ENCODE results near the gene PWWP2A. TPM values are rescaled to one million over a fixed set of nuclear protein-coding genes. Genes with fewer than 3 reads are reported as not detected.

The PWWP2A gene
- total and polyA plus RNA-seq, 2 of the 8 experiments (the other 6 are each of a cell fraction or from before 2014, with no cell fraction given), result 18.5 to 63.0 TPM

DNA sequence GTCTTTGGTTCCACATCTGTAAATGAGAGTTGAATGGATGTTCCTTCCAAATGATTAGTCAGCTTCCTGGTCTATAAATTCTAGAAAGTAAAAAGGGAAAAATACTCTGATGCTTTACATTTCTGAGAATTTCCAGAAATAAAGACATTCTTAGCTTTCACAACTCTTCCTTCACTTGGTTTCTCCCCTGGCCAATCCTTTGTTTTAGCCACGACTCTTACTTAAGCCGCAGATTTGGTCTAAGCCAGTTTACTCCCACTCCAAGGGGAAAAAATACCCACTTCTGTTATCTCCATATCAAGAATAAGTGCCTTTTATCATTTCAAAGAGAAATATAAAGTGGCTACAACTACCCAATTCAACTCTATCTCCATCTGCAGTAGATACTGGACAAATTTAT lies 29.7 kb downstream of the PWWP2A start:
- no peak overlapping the region for H3K4me2 ChIP-seq (ENCODE audit: insufficient read depth in 1 of 2, low read depth in 2 of 2, low read length in 2 of 2)
- H3K23ac ChIP-seq (ENCODE audit: insufficient read length), result no peak overlapping the region
- no peak overlapping the region for H3K4me3 ChIP-seq (ENCODE audit: extremely low read depth in 1 of 4, insufficient read depth in 2 of 4, low read depth in 3 of 4, low read length in 4 of 4)
- H2BK5ac ChIP-seq (ENCODE audit: low read depth, low read length), result no peak overlapping the region
- peaks cover 11 to 36% (median 20%) of the 10 kb centered on the region in 4 experiments for H3K36me3 ChIP-seq (ENCODE audit: control insufficient read depth in 2 of 4, insufficient read depth in 4 of 4, low read length in 3 of 4)
- no peak for FAIRE-seq
- no peaks in the 10 kb centered on the region for H3K79me1 ChIP-seq (ENCODE audit: low read depth, low read length)
- H4K91ac ChIP-seq (replicated peaks; ENCODE audit: insufficient read length, low read length), result no peak overlapping the region
- peaks cover 0 to 12% of the 10 kb centered on the region in 2 experiments; a peak in 2 of 4 replicates for H3K79me2 ChIP-seq (ENCODE audit: control insufficient read depth in 1 of 2, insufficient read depth in 2 of 2, low read length in 2 of 2)
- no peaks in the 10 kb centered on the region for H4K20me1 ChIP-seq (replicated peaks in 1 of 2; ENCODE audit: control insufficient read depth in 1 of 2, insufficient read depth in 2 of 2, low read length in 2 of 2)
- H2BK120ac ChIP-seq (replicated peaks; ENCODE audit: low read depth, low read length), result no peak overlapping the region
- no peak overlapping the region for H3K27ac ChIP-seq (ENCODE audit: low read depth, low read length)
- no peak for DNase-seq (ENCODE audit: low read depth in 1 of 2, low spot score in 2 of 2)
- no peaks in the 10 kb centered on the region for H3K9me3 ChIP-seq (ENCODE audit: insufficient read depth in 2 of 2, low read depth in 1 of 2, low read length in 1 of 2)
- no peak overlapping the region for H2AK5ac ChIP-seq (ENCODE audit: low read depth, low read length)
- no peak overlapping the region for H3K18ac ChIP-seq (ENCODE audit: extremely low read depth, low read length)
- no peak overlapping the region for H2AFZ ChIP-seq (ENCODE audit: low read length)
- H3K4ac ChIP-seq (replicated peaks; ENCODE audit: insufficient read length, low read depth, low read length), result no peak overlapping the region
- no peaks in the 10 kb centered on the region for H3K27me3 ChIP-seq (replicated peaks in 1 of 4; ENCODE audit: control insufficient read depth in 3 of 4, extremely low read depth in 1 of 4, insufficient read depth in 3 of 4, low read length in 3 of 4)
- H2BK20ac ChIP-seq (ENCODE audit: low read length), result no peak overlapping the region
- 98% methylated on average over 2 of the region's 2 CpGs; no CpG with 5 or more reads in 1 of the 2 experiments for WGBS, 2 experiments (ENCODE audit: extremely low coverage in 1 of 2, insufficient coverage in 1 of 2, insufficient read length in 1 of 2, insufficient replicate concordance in 2 of 2, low coverage in 1 of 2, low lambda C conversion rate in 2 of 2, missing lambda C conversion rate in 1 of 2)
- ChIA-PET CTCF (ENCODE audit: partially characterized antibody) (interaction anchor here (0.7 to 0.9 kb wide), 2 partner anchors 9 to 108 kb away, joined by 3 read pairs; no protein-coding TSS in a partner anchor), POLR2A (ENCODE audit: partially characterized antibody) (interaction anchor here (0.9 to 1.3 kb wide), 4 partner anchors 10 to 27 kb away, joined by 3 to 4 read pairs (median 3); no protein-coding TSS in a partner anchor)
- H3K14ac ChIP-seq (ENCODE audit: insufficient read length), result no peak overlapping the region
- H4K8ac ChIP-seq (ENCODE audit: extremely low read depth, insufficient read depth, low read length), result no peak overlapping the region; the same call in 1 of the 2 replicates
- H3K4me1 ChIP-seq (replicated peaks in 1 of 4; ENCODE audit: control insufficient read depth in 3 of 4, insufficient read depth in 4 of 4, low read length in 3 of 4), result no peaks in the 10 kb centered on the region
- H3K56ac ChIP-seq (replicated peaks; ENCODE audit: insufficient read length, low read depth, low read length), result no peak overlapping the region
- H3K23me2 ChIP-seq (ENCODE audit: low read depth, low read length), result no peaks in the 10 kb centered on the region
- no peak overlapping the region for H2BK15ac ChIP-seq (ENCODE audit: low read length)
- H4K5ac ChIP-seq (ENCODE audit: insufficient read length, low read depth, low read length), result no peak overlapping the region
- H3K9ac ChIP-seq (replicated peaks in 1 of 4; ENCODE audit: extremely low read depth in 1 of 4, low read depth in 3 of 4, low read length in 3 of 4), result no peak overlapping the region
- H2BK12ac ChIP-seq (ENCODE audit: low read depth, low read length), result no peak overlapping the region
- no peak for TF ChIP-seq RFX5 (IDR thresholded peaks at IDR 0.05; ENCODE audit: borderline replicate concordance, low read depth, low read length)
- TF ChIP-seq TCF12 (IDR thresholded peaks at IDR 0.05; ENCODE audit: low read depth, low read length), result no peak
- no peak for TF ChIP-seq CHD1 (IDR thresholded peaks at IDR 0.05; ENCODE audit: low read depth, low read length)
- no peak for TF ChIP-seq KDM1A (IDR thresholded peaks at IDR 0.05; ENCODE audit: borderline replicate concordance, low read length)
- TF ChIP-seq EGR1 (IDR thresholded peaks at IDR 0.05; ENCODE audit: borderline replicate concordance, low read depth, low read length), result no peak
- no peak for TF ChIP-seq SP4 (IDR thresholded peaks at IDR 0.05; ENCODE audit: low read length)
- TF ChIP-seq KDM4A (IDR thresholded peaks at IDR 0.05; ENCODE audit: low read depth, low read length, severe bottlenecking), result no peak
- TF ChIP-seq SIN3A (conservative IDR thresholded peaks at IDR 0.05 in 1 of 2, IDR thresholded peaks at IDR 0.05 in 1 of 2; ENCODE audit: low read depth in 1 of 2, low read length in 2 of 2), result no peak
- no peak for TF ChIP-seq HDAC6 (IDR thresholded peaks at IDR 0.05; ENCODE audit: low read depth, low read length)
- TF ChIP-seq PHF8 (conservative IDR thresholded peaks at IDR 0.05; ENCODE audit: low read depth, low read length), result no peak
- TF ChIP-seq MAFK (IDR thresholded peaks at IDR 0.05; ENCODE audit: low read depth, low read length), result no peak
- TF ChIP-seq TAF1 (IDR thresholded peaks at IDR 0.05; ENCODE audit: low read depth, low read length), result no peak
- no peak for TF ChIP-seq CBX5 (IDR thresholded peaks at IDR 0.05; ENCODE audit: low read depth, low read length)
- TF ChIP-seq BACH1 (IDR thresholded peaks at IDR 0.05; ENCODE audit: low read length), result no peak
- TF ChIP-seq ZNF274 (IDR thresholded peaks at IDR 0.05; ENCODE audit: borderline replicate concordance, extremely low read depth, low read length), result no peak
- no peak for TF ChIP-seq ASH2L (IDR thresholded peaks at IDR 0.05; ENCODE audit: low read length)
